Gastroesophageal sphincter (tissue), 4 donors: ENCODE measurements around the gene ATP9B. TPM values are rescaled to one million over a fixed set of nuclear protein-coding genes. Genes with fewer than 3 reads are reported as not detected.

ENCODE experiments used
- ATAC-seq: fragments of 150-250 bp; one replicate; pipeline ENCODE4 v1.9.1; 2016; ENCODE audit warnings: mild to moderate bottlenecking, moderate library complexity
- H3K27ac ChIP-seq, 4 donors: fragments of 200-600 bp; sonication (generic) in 3 of 4; 1 replicate in 3 of 4; 2 replicates in 1 of 4; pipeline ENCODE4 v1.5.1; 2016 to 2019
- H3K27me3 ChIP-seq: fragments of 200-600 bp; sonication (generic); one replicate; pipeline ENCODE4 v1.5.1; 2019
- H3K36me3 ChIP-seq, 2 donors: fragments of 200-600 bp; sonication (generic); one replicate each; pipeline ENCODE4 v1.5.1; 2019; ENCODE audit warnings: control low read depth in 1 of 2
- H3K4me1 ChIP-seq, 3 donors: fragments of 200-600 bp; sonication (generic); 1 replicate in 2 of 3; 2 replicates in 1 of 3; pipeline ENCODE4 v1.5.1; 2016 to 2019; ENCODE audit warnings: control low read depth in 2 of 3
- H3K4me3 ChIP-seq, 2 donors: fragments of 200-600 bp; sonication (generic); one replicate each; pipeline ENCODE4 v1.5.1; 2019; ENCODE audit warnings: mild to moderate bottlenecking in 1 of 2, moderate library complexity in 1 of 2
- H3K9me3 ChIP-seq, 3 donors: fragments of 200-600 bp; sonication (generic); one replicate each; pipeline ENCODE4 v1.5.1; 2017 to 2019; ENCODE audit warnings: control low read depth in 2 of 3
- EP300 ChIP-seq: sonication (generic); formaldehyde crosslinking; IDR thresholded peaks from one replicate; pipeline ENCODE4 v1.6.1; 2017; ENCODE audit warnings: antibody characterized with exemption, mild to moderate bottlenecking
- POLR2A ChIP-seq, 2 donors: fragments of 450-650 bp; IDR thresholded peaks; one replicate each; pipeline ENCODE4 v1.6.1; 2017; ENCODE audit warnings: antibody characterized with exemption in 2 of 2, mild to moderate bottlenecking in 2 of 2, moderate library complexity in 1 of 2
- POLR2AphosphoS5 ChIP-seq: sonication (generic); formaldehyde crosslinking; IDR thresholded peaks from one replicate; pipeline ENCODE4 v1.6.1; 2017; ENCODE audit warnings: antibody characterized with exemption
- WGBS, 2 donors: methylation state at CpG; one replicate each; pipeline ENCODE4 v1.1.5; 2018; ENCODE audit warnings: low coverage in 1 of 2; 5-methylcytosine and 5-hydroxymethylcytosine counted together
- total RNA-seq, 4 donors: library from RNA; depleted of rRNA; stranded (reverse); fragments of >200 nt; gene quantifications; one replicate each; pipeline ENCODE4 v1.1.0, GENCODE V29; 2016
- TF ChIP-seq, protein P1 (sequence below), 4 experiments: fragments of 200-600 bp in 2 of 4; fragments of 450-650 bp in 2 of 4; sonication (generic) in 1 of 4; IDR thresholded peaks; one replicate each; pipeline ENCODE4 v1.5.1; 2017 to 2019; ENCODE audit warnings: antibody characterized with exemption in 4 of 4, mild to moderate bottlenecking in 2 of 4, moderate library complexity in 2 of 4

Gene ATP9B
- total RNA-seq, 4 donors from 2014 or later: 16.6 to 48.7 (median 33.7) TPM

GRCh38 chr18:79042276-79042675, 26.9 kb upstream of the ATP9B start:
- 43 to 54% methylated on average over 2 to 5 of the region's 5 CpGs for WGBS, 2 donors
- TF ChIP-seq POLR2A (IDR thresholded peaks at IDR 0.05): no peak
- TF ChIP-seq POLR2AphosphoS5: no peak
- TF ChIP-seq, protein P1, sequence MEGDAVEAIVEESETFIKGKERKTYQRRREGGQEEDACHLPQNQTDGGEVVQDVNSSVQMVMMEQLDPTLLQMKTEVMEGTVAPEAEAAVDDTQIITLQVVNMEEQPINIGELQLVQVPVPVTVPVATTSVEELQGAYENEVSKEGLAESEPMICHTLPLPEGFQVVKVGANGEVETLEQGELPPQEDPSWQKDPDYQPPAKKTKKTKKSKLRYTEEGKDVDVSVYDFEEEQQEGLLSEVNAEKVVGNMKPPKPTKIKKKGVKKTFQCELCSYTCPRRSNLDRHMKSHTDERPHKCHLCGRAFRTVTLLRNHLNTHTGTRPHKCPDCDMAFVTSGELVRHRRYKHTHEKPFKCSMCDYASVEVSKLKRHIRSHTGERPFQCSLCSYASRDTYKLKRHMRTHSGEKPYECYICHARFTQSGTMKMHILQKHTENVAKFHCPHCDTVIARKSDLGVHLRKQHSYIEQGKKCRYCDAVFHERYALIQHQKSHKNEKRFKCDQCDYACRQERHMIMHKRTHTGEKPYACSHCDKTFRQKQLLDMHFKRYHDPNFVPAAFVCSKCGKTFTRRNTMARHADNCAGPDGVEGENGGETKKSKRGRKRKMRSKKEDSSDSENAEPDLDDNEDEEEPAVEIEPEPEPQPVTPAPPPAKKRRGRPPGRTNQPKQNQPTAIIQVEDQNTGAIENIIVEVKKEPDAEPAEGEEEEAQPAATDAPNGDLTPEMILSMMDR (IDR thresholded peaks at IDR 0.05): no peak
- no peak for TF ChIP-seq EP300
- H3K4me3 ChIP-seq: no peak overlapping the region
- H3K27me3 ChIP-seq: peaks cover 27% of the 10 kb centered on the region
- no peak for ATAC-seq
- H3K36me3 ChIP-seq: no peaks in the 10 kb centered on the region
- no peaks in the 10 kb centered on the region for H3K9me3 ChIP-seq
- H3K4me1 ChIP-seq: no peaks in the 10 kb centered on the region
- H3K27ac ChIP-seq: no peak overlapping the region

- Histone ChIP-seq H3K4me3 (no peak overlapping the region), H3K4me1 (no peaks in the 10 kb centered on the region), H3K27ac (no peak overlapping the region), H3K36me3 (no peaks in the 10 kb centered on the region), H3K27me3 (peaks cover 35% of the 10 kb centered on the region), H3K9me3 (no peaks in the 10 kb centered on the region)
- WGBS, 2 donors: 90% methylated on average over 2 of the region's 5 CpGs; no CpG with 5 or more reads in 1 of the 2 donors
- no peak for TF ChIP-seq POLR2AphosphoS5
- TF ChIP-seq, protein P1 (IDR thresholded peaks at IDR 0.05): no peak
- TF ChIP-seq POLR2A (IDR thresholded peaks at IDR 0.05): no peak
- TF ChIP-seq EP300: no peak
- no peak for ATAC-seq
These were observed 25.9 kb upstream of the ATP9B start for GRCh38 chr18:79043288-79043687.

DNA sequence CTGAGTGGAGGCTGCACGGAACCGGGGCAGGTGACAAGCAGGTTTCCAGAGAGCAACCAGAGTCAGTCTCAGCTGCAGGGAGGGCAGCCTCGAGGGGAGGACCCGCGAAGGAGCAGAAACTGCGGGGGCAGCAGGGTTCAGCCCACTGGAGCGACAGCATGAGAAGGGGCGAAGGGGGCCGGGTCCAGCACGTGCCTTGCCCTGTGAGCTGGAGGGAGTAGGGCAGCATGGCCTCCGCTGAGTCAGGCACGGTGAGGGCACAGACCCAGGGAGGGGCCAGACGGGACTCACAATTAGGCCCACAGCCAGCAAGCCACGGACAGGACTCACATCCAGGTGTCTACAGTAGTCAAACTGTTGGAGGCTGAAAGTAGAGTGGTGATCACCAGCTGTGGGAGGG, 22.7 kb upstream of the ATP9B start:
- WGBS, 2 donors: 61 to 63% methylated on average over 3 of the region's 14 CpGs
- H3K4me3 ChIP-seq: no peak overlapping the region

DNA sequence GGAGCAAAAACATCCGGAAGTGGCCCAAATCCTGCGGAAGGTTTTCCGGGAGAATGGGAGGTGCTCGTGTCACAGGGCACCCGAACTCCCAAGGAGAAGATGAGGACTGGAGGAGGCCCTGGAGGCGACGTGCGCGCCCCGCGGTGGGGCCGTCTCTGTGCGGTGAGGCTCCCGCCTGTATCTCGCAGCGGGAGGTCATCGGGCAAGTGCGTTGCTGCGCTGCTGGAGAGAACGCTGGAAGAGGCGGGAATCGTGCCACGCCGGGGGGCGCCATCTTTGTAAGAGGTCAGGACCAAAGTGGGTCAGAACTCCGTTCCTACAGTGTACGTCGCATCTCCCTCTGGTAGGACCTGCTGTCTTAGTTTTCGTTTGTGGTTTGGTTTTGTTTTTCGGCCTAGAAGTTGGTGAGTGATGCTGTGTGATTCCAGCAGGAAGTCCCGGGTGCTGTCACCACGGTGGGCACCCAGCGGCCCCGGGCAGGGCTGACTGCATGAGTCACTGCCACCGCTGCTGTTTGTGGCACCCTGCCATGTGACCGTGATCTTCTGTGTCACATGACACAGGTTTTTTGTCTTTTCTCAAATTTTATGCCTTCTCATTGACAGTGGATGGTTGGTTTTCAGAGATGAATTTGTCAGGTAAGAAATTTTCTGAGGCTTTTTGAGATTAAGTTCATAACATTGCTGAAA, 21.5 kb upstream of the ATP9B start:
- WGBS, 2 donors: 80 to 88% methylated on average over 8 to 15 of the region's 36 CpGs
- H3K36me3 ChIP-seq: no peaks in the 10 kb centered on the region
- TF ChIP-seq EP300 (no peak), POLR2AphosphoS5 (no peak), POLR2A (IDR thresholded peaks at IDR 0.05) (no peak)
- TF ChIP-seq, protein P1 (IDR thresholded peaks at IDR 0.05): no peak
- H3K27ac ChIP-seq: no peak overlapping the region
- H3K4me3 ChIP-seq: no peak overlapping the region
- H3K4me1 ChIP-seq: no peaks in the 10 kb centered on the region
- ATAC-seq: no peak
- H3K9me3 ChIP-seq: no peaks in the 10 kb centered on the region
- peaks cover 49% of the 10 kb centered on the region for H3K27me3 ChIP-seq

More for the DNA sequence above, 22.7 kb upstream of the ATP9B start:
- ATAC-seq: no peak
- no peak overlapping the region for H3K27ac ChIP-seq
- no peaks in the 10 kb centered on the region for H3K9me3 ChIP-seq
- H3K4me1 ChIP-seq: no peaks in the 10 kb centered on the region
- TF ChIP-seq, protein P1 (IDR thresholded peaks at IDR 0.05): no peak
- TF ChIP-seq POLR2A (IDR thresholded peaks at IDR 0.05): no peak
- TF ChIP-seq POLR2AphosphoS5: no peak
- TF ChIP-seq EP300: no peak
- H3K27me3 ChIP-seq: peaks cover 47% of the 10 kb centered on the region
- H3K36me3 ChIP-seq: no peaks in the 10 kb centered on the region

GRCh38 chr18:79048245-79048632, 21.0 kb upstream of the ATP9B start:
- Histone ChIP-seq H3K27ac (no peak overlapping the region), H3K9me3 (no peaks in the 10 kb centered on the region), H3K36me3 (no peaks in the 10 kb centered on the region), H3K27me3 (peaks cover 51% of the 10 kb centered on the region), H3K4me3 (no peak overlapping the region), H3K4me1 (no peaks in the 10 kb centered on the region)
- no CpG with 5 or more reads among the region's 8 CpGs for WGBS, 2 donors
- no peak for ATAC-seq
- TF ChIP-seq POLR2A (IDR thresholded peaks at IDR 0.05): no peak
- TF ChIP-seq, protein P1 (IDR thresholded peaks at IDR 0.05): no peak
- no peak for TF ChIP-seq EP300
- no peak for TF ChIP-seq POLR2AphosphoS5
